ENCODE measurements around the gene COX5A. TPM values are rescaled to one million over a fixed set of nuclear protein-coding genes. Genes with fewer than 3 reads are reported as not detected.

The COX5A gene
- total RNA-seq, 6 experiments from 2014 or later, result 130 to 169 (median 141) TPM

DNA sequence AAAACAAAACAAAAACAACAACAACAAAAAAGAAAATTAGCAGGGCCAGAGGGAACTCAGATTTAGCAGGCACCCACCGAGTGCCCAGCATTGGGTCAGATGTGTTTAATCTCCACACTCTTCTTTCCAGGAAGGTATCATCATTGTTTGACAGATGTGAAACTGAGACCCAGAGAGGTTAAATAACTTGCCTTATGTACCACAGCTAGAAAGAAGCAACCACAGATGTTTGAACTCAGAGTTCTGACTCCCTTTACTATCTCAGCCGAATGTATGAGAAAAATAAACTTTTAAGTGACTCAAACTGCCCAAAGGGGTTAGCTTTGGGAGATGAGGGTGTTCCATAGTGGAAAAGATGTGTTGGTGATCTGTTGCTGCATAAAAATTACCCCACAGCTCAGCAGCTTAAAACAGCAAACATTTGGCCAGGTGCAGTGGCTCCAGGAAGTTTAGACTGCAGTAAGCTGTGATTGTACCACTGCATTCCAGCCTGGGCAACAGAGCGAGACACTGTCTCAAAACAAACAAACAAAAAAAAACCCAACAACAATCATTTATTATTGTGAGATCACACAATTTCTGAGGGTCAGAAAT is 23.2 kb upstream of the COX5A start:
- WGBS (ENCODE audit: insufficient coverage, low coverage, low lambda C conversion rate, missing lambda C conversion rate), result 53% methylated on average over 3 of the region's 3 CpGs
- H3K27ac ChIP-seq, result no peak overlapping the region
- H3K4me1 ChIP-seq, result peaks cover 0 to 16% (median 0%) of the 10 kb centered on the region in 4 donors
- no peak overlapping the region for H3K4me3 ChIP-seq
- ATAC-seq, result no peak
- no peaks in the 10 kb centered on the region for H3K36me3 ChIP-seq
- peaks cover 0 to 6% of the 10 kb centered on the region in 2 donors for H3K27me3 ChIP-seq
- intact Hi-C loops (cut with DNase I), result no loop called here
- DNase-seq, result no peak
- no peak for TF ChIP-seq POLR2A (IDR thresholded peaks at IDR 0.05)
- TF ChIP-seq, protein P1, sequence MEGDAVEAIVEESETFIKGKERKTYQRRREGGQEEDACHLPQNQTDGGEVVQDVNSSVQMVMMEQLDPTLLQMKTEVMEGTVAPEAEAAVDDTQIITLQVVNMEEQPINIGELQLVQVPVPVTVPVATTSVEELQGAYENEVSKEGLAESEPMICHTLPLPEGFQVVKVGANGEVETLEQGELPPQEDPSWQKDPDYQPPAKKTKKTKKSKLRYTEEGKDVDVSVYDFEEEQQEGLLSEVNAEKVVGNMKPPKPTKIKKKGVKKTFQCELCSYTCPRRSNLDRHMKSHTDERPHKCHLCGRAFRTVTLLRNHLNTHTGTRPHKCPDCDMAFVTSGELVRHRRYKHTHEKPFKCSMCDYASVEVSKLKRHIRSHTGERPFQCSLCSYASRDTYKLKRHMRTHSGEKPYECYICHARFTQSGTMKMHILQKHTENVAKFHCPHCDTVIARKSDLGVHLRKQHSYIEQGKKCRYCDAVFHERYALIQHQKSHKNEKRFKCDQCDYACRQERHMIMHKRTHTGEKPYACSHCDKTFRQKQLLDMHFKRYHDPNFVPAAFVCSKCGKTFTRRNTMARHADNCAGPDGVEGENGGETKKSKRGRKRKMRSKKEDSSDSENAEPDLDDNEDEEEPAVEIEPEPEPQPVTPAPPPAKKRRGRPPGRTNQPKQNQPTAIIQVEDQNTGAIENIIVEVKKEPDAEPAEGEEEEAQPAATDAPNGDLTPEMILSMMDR (IDR thresholded peaks at IDR 0.05), result no peak
- H3K9me3 ChIP-seq, result no peaks in the 10 kb centered on the region

DNA sequence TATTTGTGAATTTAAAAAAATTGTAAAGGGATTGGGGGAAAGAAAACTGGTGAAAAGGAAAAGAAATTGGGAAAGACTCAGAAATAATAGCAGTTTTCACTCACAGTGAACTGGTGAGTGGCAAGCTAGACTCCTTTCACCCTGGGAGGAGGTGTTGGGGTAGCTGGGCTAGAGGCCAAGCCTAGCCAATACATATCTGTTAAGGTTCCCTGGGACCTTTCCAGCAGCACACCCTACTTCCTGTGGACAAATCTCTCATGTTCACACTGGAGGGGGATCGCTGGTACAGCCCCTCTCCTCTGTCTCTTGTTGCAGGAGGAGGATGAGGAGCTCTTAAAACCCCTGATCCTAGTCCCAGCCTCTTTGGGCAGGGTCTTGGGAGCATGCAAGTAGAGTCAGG is 22.4 kb upstream of the COX5A start:
- ATAC-seq (no peak), DNase-seq (no peak)
- peaks cover 0 to 18% (median 0%) of the 10 kb centered on the region in 4 donors for H3K4me1 ChIP-seq
- intact Hi-C loops (cut with DNase I), result no loop called here
- no peak overlapping the region for H3K27ac ChIP-seq
- H3K4me3 ChIP-seq, result no peak overlapping the region
- WGBS (ENCODE audit: insufficient coverage, low coverage, low lambda C conversion rate, missing lambda C conversion rate), result 80% methylated on average over 1 of the region's 1 CpG
- H3K36me3 ChIP-seq, result no peaks in the 10 kb centered on the region
- H3K27me3 ChIP-seq, result peaks cover 0 to 6% of the 10 kb centered on the region in 2 donors
- TF ChIP-seq, protein P1 (IDR thresholded peaks at IDR 0.05), result no peak
- no peak for TF ChIP-seq POLR2A (IDR thresholded peaks at IDR 0.05)
- no peaks in the 10 kb centered on the region for H3K9me3 ChIP-seq

DNA sequence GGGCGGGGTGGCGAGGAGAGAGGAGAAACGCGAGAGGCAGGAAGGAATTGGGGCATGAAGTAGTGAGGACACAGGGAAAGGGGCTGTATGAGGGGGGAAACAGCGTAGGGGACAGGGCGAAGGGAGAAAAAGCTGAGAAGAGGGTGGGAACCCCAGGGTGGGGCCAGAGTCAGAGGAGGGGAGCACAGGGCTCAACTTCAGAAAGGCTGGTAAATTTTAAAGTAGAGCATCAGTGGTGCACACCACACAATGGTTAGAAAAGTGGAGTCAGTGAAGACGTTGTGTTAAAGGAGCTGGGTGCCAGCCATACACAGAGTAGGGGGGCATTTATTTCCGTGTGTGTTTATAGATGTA is 21.7 kb upstream of the COX5A start:
- Histone ChIP-seq H3K4me3 (no peak overlapping the region), H3K36me3 (no peaks in the 10 kb centered on the region), H3K27me3 (peaks cover 0 to 6% of the 10 kb centered on the region in 2 donors), H3K9me3 (no peaks in the 10 kb centered on the region), H3K4me1 (peaks cover 0 to 18% (median 0%) of the 10 kb centered on the region in 4 donors), H3K27ac (no peak overlapping the region)
- TF ChIP-seq, protein P1 (IDR thresholded peaks at IDR 0.05), result no peak
- no peak for TF ChIP-seq POLR2A (IDR thresholded peaks at IDR 0.05)
- no peak for DNase-seq
- no peak for ATAC-seq
- WGBS (ENCODE audit: insufficient coverage, low coverage, low lambda C conversion rate, missing lambda C conversion rate), result 37% methylated on average over 8 of the region's 8 CpGs
- intact Hi-C loops (cut with DNase I), result no loop called here

DNA sequence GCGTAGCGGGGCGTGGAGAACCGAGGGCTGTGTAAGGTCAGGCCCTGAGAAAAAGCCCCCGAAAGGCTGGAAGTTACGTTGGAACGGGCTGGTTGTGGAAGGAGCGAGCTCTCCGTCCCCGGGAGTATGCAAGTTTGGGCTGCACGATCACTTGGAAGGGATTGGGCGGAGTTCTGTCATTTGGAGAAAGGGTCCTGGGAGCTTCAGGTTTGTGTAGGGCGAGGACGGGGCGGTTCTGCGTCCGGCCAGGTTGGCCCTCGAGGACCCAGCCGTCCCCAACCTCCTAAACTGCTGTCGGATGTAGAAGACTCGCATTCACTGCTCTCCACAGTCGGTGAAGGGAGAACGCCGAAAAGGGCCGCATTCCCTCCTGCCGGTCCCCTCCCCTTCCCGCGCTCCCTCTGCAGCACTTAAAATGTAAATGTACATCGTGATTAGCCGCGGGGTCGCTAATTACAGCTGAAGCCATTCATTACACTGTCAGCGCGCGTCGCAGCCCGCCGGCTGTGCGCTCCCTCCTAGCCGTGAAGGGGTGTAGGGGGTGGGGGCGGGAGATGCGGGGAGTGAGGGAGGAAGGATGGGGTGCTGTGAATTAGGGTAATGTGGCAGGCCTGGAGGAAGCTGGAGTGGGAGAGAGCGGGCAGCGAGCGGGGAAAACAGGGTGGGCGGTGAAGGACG is 21.2 kb upstream of the COX5A start:
- TF ChIP-seq, protein P1 (IDR thresholded peaks at IDR 0.05), result no peak
- no peak for TF ChIP-seq POLR2A (IDR thresholded peaks at IDR 0.05)
- Histone ChIP-seq H3K4me1 (peaks cover 0 to 18% (median 0%) of the 10 kb centered on the region in 4 donors), H3K27ac (no peak overlapping the region), H3K9me3 (no peaks in the 10 kb centered on the region), H3K36me3 (no peaks in the 10 kb centered on the region), H3K27me3 (peaks cover 0 to 6% of the 10 kb centered on the region in 2 donors), H3K4me3 (peak overlapping the region; percentile 21 to 64 (median 54))
- intact Hi-C loops (cut with DNase I), result no loop called here
- no peak for DNase-seq
- WGBS (ENCODE audit: insufficient coverage, low coverage, low lambda C conversion rate, missing lambda C conversion rate), result 8% methylated on average over 19 of the region's 47 CpGs
- no peak for ATAC-seq

Measured in right lobe of liver (tissue), 6 donors.